GM12891 (cell line): ENCODE results near the gene ANKRD16.
"Not testable (repeated sequence)": the region's sequence is repeated elsewhere in the genome, so short reads cannot be mapped to it uniquely, and the experiment has no call there.

Experiments used
- DNase-seq: peaks from one replicate; pipeline ENCODE4 v3.0.0; 2011; ENCODE audit warnings: low spot score; ENCODE audit not compliant: insufficient read length
- FAIRE-seq: peaks from 2 replicates; lab custom pipeline; 2011; peaks lifted over from hg19 to GRCh38; lab: Jason Lieb, UNC
- PAX5 ChIP-seq: IDR thresholded peaks from 2 replicates; pipeline ENCODE4 v1.6.1; 2011; ENCODE audit warnings: low read length, moderate library complexity, mild to moderate bottlenecking; ENCODE audit not compliant: insufficient read depth, severe bottlenecking
- POLR2A ChIP-seq: IDR thresholded peaks from 2 replicates; pipeline ENCODE4 v1.6.1; 2011; ENCODE audit warnings: low read depth, low read length, control low read depth
- POLR2AphosphoS5 ChIP-seq: IDR thresholded peaks from 2 replicates; pipeline ENCODE4 v1.6.1; 2011; ENCODE audit warnings: low read depth, low read length, control low read depth
- POU2F2 ChIP-seq: IDR thresholded peaks from 2 replicates; pipeline ENCODE4 v1.6.1; 2011; ENCODE audit warnings: low read depth, mild to moderate bottlenecking, control low read depth, low read length, moderate library complexity
- SPI1 ChIP-seq: IDR thresholded peaks from 2 replicates; pipeline ENCODE4 v1.6.1; 2011; ENCODE audit warnings: low read depth, low read length, control low read depth
- TAF1 ChIP-seq: IDR thresholded peaks from 2 replicates; pipeline ENCODE4 v1.6.1; 2011; ENCODE audit warnings: low read depth, low read length, control low read depth

ANKRD16 gene

GRCh38 chr10:5887641-5888040, 2.1 kb downstream of the ANKRD16 start:
- no peak for FAIRE-seq
- DNase-seq, result no peak
- TF ChIP-seq POLR2A (no peak), PAX5 (no peak), POU2F2 (no peak), SPI1 (no peak), POLR2AphosphoS5 (no peak), TAF1 (no peak)

GRCh38 chr10:5887029-5887428, 2.7 kb downstream of the ANKRD16 start:
- TF ChIP-seq TAF1 (no peak), POU2F2 (no peak), SPI1 (no peak), PAX5 (no peak)
- FAIRE-seq (no peak), DNase-seq (no peak)

GRCh38 chr10:5885619-5886018, 4.1 kb downstream of the ANKRD16 start:
- no peak for FAIRE-seq
- TF ChIP-seq SPI1 (no peak), POU2F2 (no peak), POLR2A (no peak)
- no peak for DNase-seq

DNA sequence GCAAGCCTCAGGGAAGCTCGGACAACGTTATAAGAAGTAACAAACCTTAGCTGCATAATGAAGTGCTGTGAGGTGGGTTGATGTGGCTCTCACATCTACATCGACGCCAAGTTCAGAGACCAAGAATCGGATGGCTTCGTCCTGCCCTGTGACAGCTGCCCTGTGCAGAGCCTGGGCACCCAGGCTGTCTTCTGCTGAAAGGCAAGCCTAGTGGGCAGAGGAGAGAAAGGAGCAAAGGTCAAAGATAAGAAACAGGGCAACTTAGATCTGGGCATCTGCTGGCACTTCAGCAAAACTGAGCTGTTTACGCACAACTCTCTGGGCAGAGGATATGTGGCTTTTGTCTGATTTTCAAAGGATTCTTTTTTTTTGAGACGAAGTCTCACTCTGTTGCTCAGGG, 6.7 kb downstream of the ANKRD16 start:
- FAIRE-seq, result no peak
- TF ChIP-seq POLR2A (no peak), PAX5 (no peak), TAF1 (no peak), POLR2AphosphoS5 (no peak), SPI1 (no peak), POU2F2 (no peak)
- DNase-seq, result no peak

GRCh38 chr10:5877041-5877440, 12.7 kb downstream of the ANKRD16 start:
- not testable (repeated sequence) for FAIRE-seq, DNase-seq

DNA sequence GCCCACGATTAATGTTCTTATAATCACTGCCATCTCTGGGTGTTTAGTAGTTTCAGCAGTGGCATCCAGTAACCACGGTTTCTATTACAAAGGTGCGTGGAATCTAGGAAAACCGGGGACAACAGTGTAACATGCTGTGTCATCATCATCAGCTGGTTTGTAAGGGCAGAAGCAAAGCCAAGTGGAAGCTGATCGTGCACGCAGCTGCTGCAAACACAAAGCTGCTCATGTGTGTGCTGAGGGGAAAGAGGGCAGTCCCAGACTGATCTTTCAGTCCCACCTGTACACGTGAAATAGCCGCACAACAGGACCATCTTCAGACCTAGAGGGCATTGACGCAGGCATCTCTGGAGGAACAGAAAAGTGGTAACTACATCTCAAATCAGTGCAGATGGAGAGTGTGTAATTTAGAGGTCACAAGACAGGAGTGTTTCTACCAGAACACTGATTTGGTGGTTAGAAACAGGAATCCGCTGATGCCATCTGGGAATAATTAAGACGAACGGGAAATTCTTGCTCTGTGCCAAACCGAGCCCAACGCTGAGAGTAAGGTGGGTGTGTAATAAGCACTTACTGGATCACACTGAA, 13.4 kb downstream of the ANKRD16 start:
- TF ChIP-seq POU2F2 (no peak), TAF1 (no peak), POLR2A (no peak), POLR2AphosphoS5 (no peak), PAX5 (no peak), SPI1 (no peak)
- FAIRE-seq (no peak), DNase-seq (no peak)

GRCh38 chr10:5873515-5873995, 16.1 kb downstream of the ANKRD16 start:
- TF ChIP-seq TAF1 (no peak), POLR2A (no peak), POU2F2 (no peak), SPI1 (peak; percentile 72)
- peak; percentile 70 for DNase-seq
- peak; percentile 78 for FAIRE-seq

DNA sequence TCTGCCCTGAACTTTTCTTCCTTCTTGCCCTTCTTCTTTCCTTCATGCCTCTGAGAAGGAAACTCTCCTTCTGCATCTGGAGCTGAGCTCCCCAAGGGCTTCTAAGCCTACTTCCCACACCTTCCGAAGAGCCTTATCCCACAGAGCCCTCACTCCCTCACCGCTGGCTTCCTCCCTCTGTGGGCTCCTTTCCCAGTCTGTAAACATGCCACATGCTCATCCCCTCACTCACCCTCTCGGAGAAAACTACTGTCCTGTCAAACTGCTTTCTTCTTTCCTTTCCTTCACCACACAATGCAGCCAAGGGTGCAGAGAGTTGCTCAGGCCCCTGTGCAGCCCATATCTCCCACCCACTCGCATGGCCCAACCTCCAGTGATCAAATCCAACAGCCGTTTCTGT, 18.1 kb downstream of the ANKRD16 start:
- DNase-seq (no peak), FAIRE-seq (no peak)
- no peak for TF ChIP-seq SPI1
- TF ChIP-seq POLR2AphosphoS5, result no peak
- no peak for TF ChIP-seq TAF1
- no peak for TF ChIP-seq POU2F2
- TF ChIP-seq POLR2A, result no peak
- TF ChIP-seq PAX5, result no peak

- FAIRE-seq, result no peak
- no peak for TF ChIP-seq PAX5
- TF ChIP-seq SPI1, result no peak
- no peak for TF ChIP-seq POLR2A
- TF ChIP-seq POLR2AphosphoS5, result no peak
- TF ChIP-seq TAF1, result no peak
- TF ChIP-seq POU2F2, result no peak
- no peak for DNase-seq
These were observed 20.5 kb downstream of the ANKRD16 start for GRCh38 chr10:5869156-5869555.

DNA sequence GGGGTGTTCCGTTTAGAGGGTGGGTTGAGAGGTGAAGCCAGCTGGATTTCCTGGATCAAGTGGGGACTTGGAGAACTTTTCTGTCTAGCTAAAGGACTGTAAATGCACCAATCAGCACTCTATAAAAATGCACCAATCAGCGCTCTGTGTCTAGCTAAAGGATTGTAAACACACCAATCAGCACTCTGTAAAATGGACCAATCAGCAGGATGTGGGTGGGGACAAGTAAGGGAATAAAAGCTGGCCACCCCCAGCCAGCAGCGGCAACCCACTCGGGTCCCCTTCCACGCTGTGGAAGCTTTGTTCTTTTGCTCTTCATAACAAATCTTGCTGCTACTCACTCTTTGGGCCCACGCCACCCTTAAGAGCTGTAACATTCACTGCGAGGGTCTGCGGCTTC, 21.3 kb downstream of the ANKRD16 start:
- not testable (repeated sequence) for DNase-seq, FAIRE-seq

GRCh38 chr10:5867091-5867615, 22.5 kb downstream of the ANKRD16 start:
- not testable (repeated sequence) for DNase-seq

GRCh38 chr10:5866451-5867081, 23.1 kb downstream of the ANKRD16 start:
- not testable (repeated sequence) for FAIRE-seq, DNase-seq

More at GRCh38 chr10:5867091-5867615, 22.5 kb downstream of the ANKRD16 start:
- FAIRE-seq, result not testable (repeated sequence)

DNA sequence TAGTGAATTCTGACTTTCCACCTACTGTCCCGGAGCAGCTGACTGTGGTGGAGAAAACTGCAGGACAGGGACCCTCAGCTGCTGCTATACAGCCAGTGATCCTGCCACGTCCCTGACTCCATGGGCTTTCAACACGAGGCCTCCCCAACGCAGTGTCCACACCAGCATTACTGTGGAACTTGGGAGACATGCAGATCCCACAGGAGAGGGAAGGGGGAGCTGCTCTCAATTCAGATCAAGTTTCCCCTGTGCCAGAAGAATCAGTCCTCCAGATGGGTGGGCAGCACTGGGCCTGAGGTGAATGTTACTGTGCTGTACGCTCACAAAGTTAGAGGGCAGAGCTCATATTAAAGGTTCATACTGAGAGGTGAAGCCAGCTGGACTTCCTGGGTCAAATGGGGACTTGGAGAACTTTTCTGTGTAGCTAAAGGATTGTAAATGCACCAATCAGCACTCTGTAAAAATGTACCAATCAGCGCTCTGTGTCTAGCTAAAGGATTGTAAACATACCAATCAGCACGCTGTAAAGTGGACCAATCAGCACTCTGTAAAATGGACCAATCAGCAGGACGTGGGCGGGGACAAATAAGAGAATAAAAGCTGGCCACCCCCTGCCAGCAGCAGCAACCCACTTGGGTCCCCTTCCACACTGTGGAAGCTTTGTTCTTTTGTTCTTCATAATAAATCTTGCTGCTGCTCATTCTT, 26.6 kb downstream of the ANKRD16 start:
- not testable (repeated sequence) for FAIRE-seq, DNase-seq
